Central memory CD8-positive, alpha-beta T cell (primary cell): Measurements from ENCODE around the gene RADIL.
A peak's percentile ranks its signal among the peaks of the same experiment; 100 is the strongest.

Source experiments
- ATAC-seq: fragments of 150-1000 bp; cut with Tn5 transposase; replicated peaks from 2 replicates; pipeline ENCODE4 v1.10.0; 2022; ENCODE audit warnings: mild to moderate bottlenecking, moderate FRiP score, moderate number of reproducible peaks; ENCODE audit not compliant: poor library complexity, severe bottlenecking; ENCODE audit errors: extremely low read depth
- DNase-seq, 2 donors: peaks; one replicate each; pipeline ENCODE4 v3.0.0; 2021; ENCODE audit warnings: low spot score in 2 of 2
- H3K27ac Mint-ChIP-seq: one replicate; pipeline ENCODE4 v1.8.0; 2022; ENCODE audit warnings: low read depth, mild to moderate bottlenecking, moderate library complexity, mixed read lengths
- H3K27me3 Mint-ChIP-seq: one replicate; pipeline ENCODE4 v1.8.0; 2022; ENCODE audit warnings: mixed read lengths
- H3K36me3 Mint-ChIP-seq: one replicate; pipeline ENCODE4 v1.8.0; 2022; ENCODE audit warnings: mild to moderate bottlenecking, moderate library complexity, mixed read lengths; ENCODE audit not compliant: insufficient read depth
- H3K4me1 Mint-ChIP-seq: one replicate; pipeline ENCODE4 v1.8.0; 2022; ENCODE audit warnings: mixed read lengths
- H3K4me3 Mint-ChIP-seq: one replicate; pipeline ENCODE4 v1.8.0; 2022; ENCODE audit warnings: mild to moderate bottlenecking, moderate library complexity, mixed read lengths
- H3K9me3 Mint-ChIP-seq: one replicate; pipeline ENCODE4 v1.8.0; 2022; ENCODE audit warnings: mixed read lengths

Gene RADIL

GRCh38 chr7:4760952-4761351 lies 122.6 kb downstream of the RADIL start:
- no peak for ATAC-seq
- Mint-ChIP-seq H3K36me3 (peaks cover 30% of the 10 kb centered on the region), H3K27ac (no peak overlapping the region)

DNA sequence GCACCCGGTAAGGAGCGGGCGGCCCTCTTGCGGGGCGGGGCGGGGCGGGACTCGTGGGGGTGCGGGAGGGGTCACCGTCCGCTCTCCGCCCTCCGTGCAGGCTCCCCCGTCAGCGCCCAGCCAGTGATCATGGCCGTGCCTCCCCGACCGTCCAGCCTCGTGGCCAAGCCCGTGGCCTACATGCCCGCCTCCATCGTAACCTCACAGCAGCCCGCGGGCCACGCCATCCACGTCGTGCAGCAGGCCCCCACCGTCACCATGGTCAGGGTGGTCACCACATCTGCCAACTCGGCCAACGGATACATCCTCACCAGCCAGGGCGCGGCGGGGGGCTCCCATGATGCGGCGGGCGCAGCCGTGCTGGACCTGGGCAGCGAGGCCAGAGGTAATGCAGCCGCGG lies 124.3 kb downstream of the RADIL start:
- Mint-ChIP-seq H3K9me3 (no peaks in the 10 kb centered on the region), H3K36me3 (peaks cover 30% of the 10 kb centered on the region), H3K27me3 (no peaks in the 10 kb centered on the region), H3K4me3 (no peak overlapping the region), H3K4me1 (no peaks in the 10 kb centered on the region), H3K27ac (no peak overlapping the region)
- ATAC-seq: no peak
- no peak for DNase-seq

More at GRCh38 chr7:4760952-4761351, 122.6 kb downstream of the RADIL start:
- H3K4me1 Mint-ChIP-seq: no peaks in the 10 kb centered on the region
- H3K9me3 Mint-ChIP-seq: no peaks in the 10 kb centered on the region
- no peak overlapping the region for H3K4me3 Mint-ChIP-seq
- no peak for DNase-seq
- no peaks in the 10 kb centered on the region for H3K27me3 Mint-ChIP-seq

DNA sequence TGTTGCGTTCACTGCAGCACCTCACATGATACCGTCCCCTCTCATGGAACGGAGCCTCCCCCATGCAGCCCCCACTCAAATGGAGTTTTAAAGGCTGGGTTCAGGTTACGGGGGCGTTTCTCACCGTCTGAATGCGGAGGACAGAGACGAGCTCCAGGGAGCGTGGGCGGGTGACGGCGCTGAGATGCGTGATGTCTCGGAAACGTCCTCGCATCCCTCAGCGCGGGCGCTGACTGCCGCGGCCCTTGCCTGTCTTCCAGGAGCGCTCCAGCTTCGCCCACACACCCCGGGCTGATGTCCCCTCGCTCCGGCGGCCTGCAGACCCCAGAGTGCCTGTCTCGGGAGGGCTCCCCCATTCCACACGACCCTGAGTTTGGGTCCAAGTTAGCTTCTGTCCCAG lies 124.7 kb downstream of the RADIL start:
- Mint-ChIP-seq H3K4me1 (peaks cover 3% of the 10 kb centered on the region), H3K36me3 (peaks cover 28% of the 10 kb centered on the region)
- ATAC-seq: no peak

DNA sequence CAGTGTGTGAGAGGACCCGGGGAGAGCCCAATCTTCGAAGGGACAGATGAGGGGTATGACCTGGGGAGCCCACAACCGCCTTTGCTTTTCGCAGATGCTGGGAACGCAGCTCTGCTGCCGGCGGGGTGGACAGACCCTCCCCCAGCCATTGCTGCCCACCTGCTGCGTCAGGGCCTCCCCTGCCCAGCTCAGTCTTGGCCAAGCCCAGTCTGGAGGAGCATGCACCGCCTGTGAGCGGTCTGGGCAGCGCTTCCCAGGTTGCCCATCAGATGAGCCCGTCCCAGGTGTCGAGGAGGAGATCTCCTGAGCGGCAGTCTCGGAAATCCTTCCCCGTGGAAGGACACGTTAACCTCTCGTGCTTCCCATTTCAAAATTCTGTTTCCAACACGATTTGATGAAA lies 125.4 kb downstream of the RADIL start:
- Mint-ChIP-seq H3K27ac (no peak overlapping the region), H3K36me3 (peaks cover 32% of the 10 kb centered on the region), H3K4me1 (peaks cover 9% of the 10 kb centered on the region)

More for the DNA sequence above, 124.7 kb downstream of the RADIL start:
- Mint-ChIP-seq H3K9me3 (no peaks in the 10 kb centered on the region), H3K27ac (no peak overlapping the region), H3K4me3 (no peak overlapping the region), H3K27me3 (no peaks in the 10 kb centered on the region)
- no peak for DNase-seq

DNA sequence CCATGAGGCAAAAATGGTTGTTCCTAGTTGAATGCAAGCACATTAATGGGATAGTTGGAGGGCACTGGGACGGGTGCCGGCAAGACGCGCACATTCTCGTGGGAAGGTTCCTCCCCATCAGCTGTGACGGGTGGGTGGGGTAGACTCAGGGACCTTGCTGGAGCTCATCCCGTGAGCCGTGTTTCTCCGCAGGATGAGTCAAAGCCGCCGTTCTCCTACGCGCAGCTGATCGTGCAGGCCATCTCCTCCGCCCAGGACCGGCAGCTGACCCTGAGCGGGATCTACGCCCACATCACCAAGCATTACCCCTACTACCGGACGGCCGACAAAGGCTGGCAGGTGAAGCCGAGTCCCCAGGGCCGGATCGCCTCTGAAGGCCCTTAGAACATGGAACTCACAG lies 128.5 kb downstream of the RADIL start:
- Mint-ChIP-seq H3K9me3 (no peaks in the 10 kb centered on the region), H3K36me3 (peaks cover 32% of the 10 kb centered on the region), H3K27me3 (no peaks in the 10 kb centered on the region), H3K27ac (no peak overlapping the region), H3K4me1 (peaks cover 18% of the 10 kb centered on the region), H3K4me3 (no peak overlapping the region)
- no peak for ATAC-seq
- DNase-seq: no peak

More for the DNA sequence above, 125.4 kb downstream of the RADIL start:
- no peak for ATAC-seq
- no peaks in the 10 kb centered on the region for H3K9me3 Mint-ChIP-seq
- no peak overlapping the region for H3K4me3 Mint-ChIP-seq
- H3K27me3 Mint-ChIP-seq: no peaks in the 10 kb centered on the region
- no peak for DNase-seq

DNA sequence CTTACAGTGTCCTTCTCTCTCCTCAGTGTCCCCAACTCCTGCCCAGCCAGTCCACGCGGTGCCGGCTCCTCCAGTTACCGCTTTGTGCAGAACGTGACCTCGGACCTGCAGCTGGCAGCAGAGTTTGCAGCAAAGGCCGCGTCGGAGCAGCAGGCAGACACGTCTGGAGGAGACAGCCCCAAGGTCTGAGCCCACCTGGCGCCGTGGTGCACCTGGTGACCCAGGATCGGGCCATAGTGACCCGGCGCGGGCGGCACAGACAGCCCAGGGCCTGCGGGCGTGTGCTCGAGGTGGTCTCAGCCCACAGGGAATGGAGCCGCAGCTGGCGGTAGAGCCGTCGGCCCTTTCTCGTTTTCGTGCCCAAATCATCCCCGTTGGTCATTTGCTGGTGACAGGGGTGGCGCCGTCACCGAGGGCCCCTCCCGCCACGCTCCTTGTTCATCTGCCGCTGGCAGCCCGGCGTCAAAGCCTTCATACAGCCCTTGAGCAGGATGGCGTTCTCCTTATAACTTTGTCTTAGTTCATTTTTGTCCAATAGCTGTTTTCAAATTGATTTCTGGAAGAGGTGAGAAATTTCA lies 129.0 kb downstream of the RADIL start:
- Mint-ChIP-seq H3K4me1 (peaks cover 18% of the 10 kb centered on the region), H3K4me3 (no peak overlapping the region), H3K9me3 (no peaks in the 10 kb centered on the region), H3K36me3 (peaks cover 27% of the 10 kb centered on the region), H3K27ac (no peak overlapping the region), H3K27me3 (no peaks in the 10 kb centered on the region)
- ATAC-seq (no peak), DNase-seq (no peak)

DNA sequence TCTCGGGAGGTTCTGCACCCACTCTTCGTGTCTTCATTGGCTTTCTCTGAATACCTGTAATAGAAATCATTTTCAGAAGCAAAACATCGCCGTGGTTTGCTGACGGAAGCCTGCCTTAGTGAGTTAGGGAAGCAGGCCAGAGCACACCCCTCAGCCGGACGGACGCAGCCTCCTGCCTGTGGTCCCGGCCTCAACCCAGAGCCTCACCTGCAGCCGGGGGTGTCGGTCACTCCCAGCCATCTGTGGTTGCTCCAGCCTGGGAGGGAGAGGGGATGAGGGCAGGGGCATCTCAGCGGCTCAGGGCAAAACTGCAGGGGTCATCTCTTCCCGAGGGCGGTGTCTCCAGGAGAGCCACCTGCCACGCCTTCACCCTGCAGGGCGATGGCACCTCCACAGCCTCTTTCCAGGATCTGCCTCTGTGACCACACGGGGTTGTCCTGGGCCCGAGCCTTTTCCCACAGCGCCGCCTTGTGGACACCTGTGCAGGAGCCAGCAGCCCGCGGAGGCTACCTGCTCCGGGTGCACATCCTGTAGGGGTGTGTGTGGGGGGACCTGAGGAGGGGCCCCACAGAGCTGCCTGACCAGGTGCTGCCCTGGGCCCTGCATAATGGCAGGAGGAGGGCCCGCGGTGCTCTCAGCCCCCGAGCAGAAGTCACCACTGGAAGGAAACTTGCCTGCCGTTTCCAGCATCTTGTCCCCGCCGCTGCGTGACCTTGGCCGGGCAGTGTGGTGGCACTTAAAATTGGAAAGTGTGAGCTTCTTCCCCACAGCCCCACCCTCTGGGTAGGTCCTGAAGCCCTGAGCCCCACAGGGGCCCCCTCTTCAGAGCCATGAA lies 129.7 kb downstream of the RADIL start:
- H3K36me3 Mint-ChIP-seq: peaks cover 23% of the 10 kb centered on the region
- peak; percentile 89 for ATAC-seq
- H3K4me3 Mint-ChIP-seq: no peak overlapping the region
- DNase-seq: peak; percentile 67 to 86
- H3K9me3 Mint-ChIP-seq: no peaks in the 10 kb centered on the region
- H3K4me1 Mint-ChIP-seq: peaks cover 22% of the 10 kb centered on the region
- H3K27me3 Mint-ChIP-seq: no peaks in the 10 kb centered on the region
- peak overlapping the region; percentile 29 for H3K27ac Mint-ChIP-seq

GRCh38 chr7:4751398-4751947 lies 132.0 kb downstream of the RADIL start:
- peaks cover 38% of the 10 kb centered on the region for H3K4me1 Mint-ChIP-seq
- no peak overlapping the region for H3K27ac Mint-ChIP-seq
- H3K36me3 Mint-ChIP-seq: peaks cover 18% of the 10 kb centered on the region
- no peak for ATAC-seq
- H3K9me3 Mint-ChIP-seq: no peaks in the 10 kb centered on the region
- no peaks in the 10 kb centered on the region for H3K27me3 Mint-ChIP-seq
- H3K4me3 Mint-ChIP-seq: no peak overlapping the region
- DNase-seq: no peak

DNA sequence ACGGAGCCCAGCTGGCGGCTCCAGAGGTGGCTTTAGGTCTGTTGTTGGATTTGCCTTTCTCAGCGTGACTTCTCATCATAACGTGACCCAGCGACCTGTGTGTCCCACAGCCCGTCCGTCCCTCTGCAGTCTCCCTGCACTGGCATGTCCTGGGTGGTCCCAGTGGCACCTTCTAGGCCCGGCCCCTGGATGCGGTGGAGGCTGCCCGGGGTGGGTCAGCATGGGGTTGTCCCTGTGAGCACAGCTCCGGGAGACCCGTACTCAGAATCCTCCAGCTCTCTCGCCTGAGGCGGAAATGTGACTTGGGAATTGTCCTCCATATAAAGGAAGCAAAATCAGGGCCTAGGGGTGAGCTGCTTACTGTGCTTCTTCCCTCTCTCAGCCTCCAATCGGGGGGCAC lies 133.7 kb downstream of the RADIL start:
- H3K27ac Mint-ChIP-seq: peak overlapping the region; percentile 80
- H3K9me3 Mint-ChIP-seq: no peaks in the 10 kb centered on the region
- peaks cover 14% of the 10 kb centered on the region for H3K36me3 Mint-ChIP-seq
- no peak for ATAC-seq
- H3K4me1 Mint-ChIP-seq: peaks cover 53% of the 10 kb centered on the region
- no peak overlapping the region for H3K4me3 Mint-ChIP-seq
- no peak for DNase-seq
- no peaks in the 10 kb centered on the region for H3K27me3 Mint-ChIP-seq

- peak overlapping the region; percentile 80 for H3K27ac Mint-ChIP-seq
Observed at GRCh38 chr7:4749363-4749762, 134.2 kb downstream of the RADIL start.

More at GRCh38 chr7:4749363-4749762, 134.2 kb downstream of the RADIL start:
- DNase-seq: no peak
- H3K9me3 Mint-ChIP-seq: no peaks in the 10 kb centered on the region
- H3K27me3 Mint-ChIP-seq: no peaks in the 10 kb centered on the region
- no peak overlapping the region for H3K4me3 Mint-ChIP-seq
- H3K4me1 Mint-ChIP-seq: peaks cover 57% of the 10 kb centered on the region
- ATAC-seq: no peak
- peaks cover 14% of the 10 kb centered on the region for H3K36me3 Mint-ChIP-seq
